HG02759 (cell line): ENCODE measurements around the gene PLOD3.

ENCODE experiments used
- ATAC-seq: cut with Tn5 transposase; IDR thresholded peaks from one replicate; pipeline ENCODE4 v1.9.1; 2021; ENCODE audit warnings: mild to moderate bottlenecking, moderate library complexity; ENCODE audit not compliant: unreplicated experiment

The PLOD3 gene

DNA sequence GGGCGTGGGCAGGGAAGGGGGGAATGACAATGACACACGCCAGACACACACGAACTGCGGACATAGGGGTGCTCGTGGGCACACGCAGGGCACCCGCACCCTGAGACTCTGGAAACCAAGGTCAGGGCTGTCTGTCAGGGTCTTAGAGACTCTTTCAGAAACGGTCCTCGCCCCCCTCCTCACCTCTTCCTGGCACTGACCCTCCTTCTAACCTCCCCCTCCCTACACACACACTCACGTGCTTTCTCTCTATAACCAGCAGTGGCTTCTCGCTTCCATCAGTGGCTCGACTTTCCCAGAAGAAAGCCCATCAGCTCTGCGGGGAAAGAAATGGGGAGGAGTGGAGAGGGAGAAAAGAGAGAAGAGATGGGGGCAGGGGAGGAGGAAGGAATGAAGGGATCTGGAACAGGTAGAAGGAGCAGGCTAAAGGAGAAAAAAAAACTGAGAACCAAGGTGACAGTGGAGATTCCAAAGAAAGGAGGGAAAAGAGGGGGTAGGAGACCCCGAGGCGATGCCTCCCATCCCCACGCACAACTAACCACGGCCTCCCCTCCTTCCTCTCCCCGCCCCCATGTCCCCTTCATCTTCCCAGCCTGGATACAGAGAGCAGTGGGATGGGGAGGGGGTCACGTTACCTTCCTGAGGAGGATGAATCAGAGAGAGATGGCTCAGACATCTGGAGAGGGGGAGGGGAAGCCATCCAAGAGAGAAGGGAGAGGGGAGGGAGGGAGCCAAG, 50.3 kb downstream of the PLOD3 start:
- no peak for ATAC-seq

- no peak for ATAC-seq
Observed at GRCh38 chr7:101166648-101166908, 50.8 kb downstream of the PLOD3 start.

GRCh38 chr7:101165958-101166647, 51.3 kb downstream of the PLOD3 start:
- ATAC-seq, result no peak

- peak; percentile 82 for ATAC-seq
Observed at GRCh38 chr7:101165075-101165957, 52.1 kb downstream of the PLOD3 start, which contains the start of gene VGF. VGF (minus strand) TSS chr7:101165569; CDS start chr7:101164843, 726 bp downstream.

- ATAC-seq, result no peak
Observed at GRCh38 chr7:101164071-101164840, 53.1 kb downstream of the PLOD3 start.

GRCh38 chr7:101163279-101164070, 53.9 kb downstream of the PLOD3 start:
- ATAC-seq, result no peak

DNA sequence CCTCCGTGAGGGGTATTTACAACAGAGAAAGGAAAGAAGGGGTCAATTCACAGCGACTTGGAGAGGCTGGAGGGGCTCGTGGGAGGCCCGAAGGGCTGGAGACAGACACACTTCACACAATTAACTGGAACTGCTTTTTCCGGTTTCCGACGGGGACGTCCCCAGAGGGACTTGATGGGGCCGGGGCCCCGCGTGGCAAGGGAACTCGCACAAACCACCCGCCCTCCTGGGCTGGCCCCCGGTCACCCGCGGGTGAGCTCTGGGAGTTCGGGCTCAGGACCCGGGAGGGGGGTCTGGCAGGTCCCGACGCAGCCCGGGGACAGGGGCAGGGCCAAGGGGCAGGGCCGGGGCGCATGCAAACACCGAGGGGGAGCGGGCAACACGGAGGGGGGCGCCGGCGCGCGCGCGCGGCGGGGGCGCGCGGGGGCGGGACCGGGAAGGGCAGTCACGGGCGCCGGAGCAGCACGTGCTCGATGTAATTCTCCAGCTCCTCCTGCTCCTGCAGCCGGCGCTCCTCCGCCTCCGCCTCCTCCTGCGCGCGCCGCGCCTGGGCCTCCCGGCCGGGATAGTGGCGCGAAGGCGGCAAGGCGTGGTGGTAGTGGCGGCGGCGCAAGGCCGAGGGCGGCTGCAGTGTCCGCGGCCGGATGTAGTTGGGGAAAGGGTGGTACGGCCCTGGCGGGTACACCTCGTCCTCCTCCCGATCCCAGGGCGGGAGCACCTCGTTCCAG, 54.7 kb downstream of the PLOD3 start:
- no peak for ATAC-seq

DNA sequence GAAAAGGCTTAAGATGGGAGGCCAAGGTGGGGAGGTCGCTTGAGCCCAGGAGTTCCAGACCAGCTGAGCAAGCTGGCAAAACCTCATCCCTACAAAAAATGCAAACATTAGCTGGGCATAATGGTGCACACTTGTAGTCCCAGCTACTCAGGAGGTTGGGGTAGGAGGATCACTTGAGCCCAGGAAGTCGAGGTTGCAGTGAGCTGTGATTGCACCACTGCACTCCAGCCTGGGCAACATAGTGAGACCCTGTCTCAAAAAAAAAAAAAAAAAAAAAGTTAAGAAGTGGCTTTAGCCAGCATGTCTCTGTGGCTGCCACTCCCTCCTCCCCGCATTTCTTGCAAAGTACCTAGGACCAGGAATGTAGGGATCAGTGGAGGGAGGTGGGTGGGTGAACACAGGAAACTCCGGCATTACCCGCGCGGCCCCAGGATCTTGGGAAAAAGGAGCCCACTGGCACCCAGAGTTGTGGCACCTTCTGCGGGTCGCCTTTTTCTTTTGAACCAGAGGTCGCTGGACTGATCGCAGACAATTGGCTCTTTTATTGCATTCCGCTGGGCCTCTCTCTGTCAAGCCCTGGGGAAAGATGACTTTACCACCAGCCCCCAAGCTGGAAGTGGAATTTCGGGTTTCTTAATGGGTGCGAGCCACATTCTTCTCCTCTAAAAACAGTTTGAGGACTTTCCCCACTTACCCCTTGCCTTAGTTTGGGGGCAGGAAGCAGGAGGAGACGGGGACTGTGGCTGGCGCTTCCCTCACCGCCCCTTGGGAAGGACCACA, 55.5 kb downstream of the PLOD3 start:
- ATAC-seq, result no peak

GRCh38 chr7:101160910-101161309, 56.5 kb downstream of the PLOD3 start:
- no peak for ATAC-seq

- ATAC-seq, result no peak
Observed at GRCh38 chr7:101159696-101160674, 57.4 kb downstream of the PLOD3 start.

- no peak for ATAC-seq
Observed at GRCh38 chr7:101156866-101157589, 60.4 kb downstream of the PLOD3 start.

- no peak for ATAC-seq
Observed at GRCh38 chr7:101156277-101156676, 61.1 kb downstream of the PLOD3 start.
